NT2/D1 (cell line): Measurements from ENCODE around the gene DRC7.

Source experiments
- SUZ12 ChIP-seq: IDR thresholded peaks from 2 replicates; pipeline ENCODE4 v1.6.1; 2011; ENCODE audit not compliant: insufficient read length, insufficient read depth; ENCODE audit errors: extremely low read depth
- YY1 ChIP-seq: IDR thresholded peaks from 2 replicates; pipeline ENCODE4 v1.6.1; 2011; ENCODE audit not compliant: insufficient read length, insufficient read depth
- ZNF274 ChIP-seq: IDR thresholded peaks from 2 replicates; pipeline ENCODE4 v1.6.1; 2011; ENCODE audit warnings: mild to moderate bottlenecking, low read depth, low read length

DNA sequence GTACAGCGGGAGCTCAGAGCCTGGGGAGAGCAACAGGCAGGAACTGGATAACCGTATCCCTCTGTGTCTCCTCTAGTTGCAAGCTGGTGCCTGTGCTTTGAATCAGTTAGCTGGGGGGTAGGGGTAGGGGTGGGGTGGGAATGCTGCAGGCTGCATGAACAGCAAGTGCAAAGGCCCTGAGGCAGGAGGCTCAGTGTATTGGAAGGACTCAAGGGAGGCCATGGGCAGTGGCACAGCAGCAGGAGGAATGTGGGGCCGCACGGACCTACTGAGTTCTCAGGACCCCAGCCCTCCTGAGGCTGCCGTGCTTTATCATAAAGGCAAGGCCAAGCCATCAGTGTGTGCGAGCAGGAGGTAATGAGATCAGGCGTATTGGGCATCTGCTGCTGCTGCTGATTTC is 44.2 kb downstream of the DRC7 start:
- TF ChIP-seq YY1, result no peak
- no peak for TF ChIP-seq ZNF274
- TF ChIP-seq SUZ12, result no peak
